GM12878 (cell line): ENCODE data around the gene MALSU1.

ENCODE experiments used
- BCL3 ChIP-seq: IDR thresholded peaks from 2 replicates; pipeline ENCODE4 v1.6.1; 2011; ENCODE audit warnings: borderline replicate concordance, low read depth, mild to moderate bottlenecking, moderate library complexity, low read length; ENCODE audit not compliant: insufficient read depth, poor library complexity, severe bottlenecking
- CTCF ChIP-seq, 3 experiments: IDR thresholded peaks in 2 of 3; conservative IDR thresholded peaks in 1 of 3; 2 replicates each; pipeline ENCODE4 v1.5.1; 2011; ENCODE audit warnings: low read depth in 3 of 3, low read length in 3 of 3, mild to moderate bottlenecking in 3 of 3, control low read depth in 2 of 3, moderate library complexity in 2 of 3, inconsistent platforms in 1 of 3, mixed read lengths in 1 of 3; ENCODE audit not compliant: control insufficient read depth in 2 of 3, insufficient read depth in 1 of 3; ENCODE audit errors: extremely low read depth in 1 of 3
- ETV6 ChIP-seq, 2 experiments: fragments of 450-650 bp in 1 of 2; IDR thresholded peaks in 1 of 2; conservative IDR thresholded peaks in 1 of 2; 2 replicates each; pipeline ENCODE4 v1.6.1; 2014; ENCODE audit warnings: antibody characterized with exemption in 1 of 2, borderline replicate concordance in 1 of 2, low read depth in 1 of 2, mild to moderate bottlenecking in 1 of 2, moderate library complexity in 1 of 2
- IRF4 ChIP-seq: IDR thresholded peaks from 2 replicates; pipeline ENCODE4 v1.6.1; 2011; ENCODE audit warnings: low read depth, low read length
- POLR2AphosphoS5 ChIP-seq: IDR thresholded peaks from 2 replicates; pipeline ENCODE4 v1.6.1; 2011; ENCODE audit warnings: mild to moderate bottlenecking, low read length, inconsistent platforms
- RCOR1 ChIP-seq: conservative IDR thresholded peaks from 2 replicates; pipeline ENCODE4 v1.6.1; 2012; ENCODE audit warnings: low read depth, low read length, improper control_type of control experiment
- REST ChIP-seq: IDR thresholded peaks from 2 replicates; pipeline ENCODE4 v1.6.1; 2012; ENCODE audit warnings: mild to moderate bottlenecking, low read depth, low read length
- SMAD1 ChIP-seq: fragments of 450-650 bp; IDR thresholded peaks from 2 replicates; pipeline ENCODE4 v1.6.1; 2018; ENCODE audit warnings: mild to moderate bottlenecking, low read depth; ENCODE audit not compliant: partially characterized antibody
- USF1 ChIP-seq: IDR thresholded peaks from 2 replicates; pipeline ENCODE4 v1.6.1; 2011; ENCODE audit warnings: borderline replicate concordance, low read depth, mild to moderate bottlenecking, moderate library complexity, mixed read lengths, low read length; ENCODE audit not compliant: insufficient read depth; ENCODE audit errors: extremely low read length
- ZNF207 ChIP-seq: fragments of 450-650 bp; IDR thresholded peaks from 2 replicates; pipeline ENCODE4 v1.6.1; 2014; ENCODE audit warnings: antibody characterized with exemption, mild to moderate bottlenecking, borderline replicate concordance
- TF ChIP-seq, protein P1 (sequence below): fragments of 450-650 bp; conservative IDR thresholded peaks from 2 replicates; pipeline ENCODE4 v1.6.1; 2017; ENCODE audit warnings: mild to moderate bottlenecking, moderate library complexity

DNA sequence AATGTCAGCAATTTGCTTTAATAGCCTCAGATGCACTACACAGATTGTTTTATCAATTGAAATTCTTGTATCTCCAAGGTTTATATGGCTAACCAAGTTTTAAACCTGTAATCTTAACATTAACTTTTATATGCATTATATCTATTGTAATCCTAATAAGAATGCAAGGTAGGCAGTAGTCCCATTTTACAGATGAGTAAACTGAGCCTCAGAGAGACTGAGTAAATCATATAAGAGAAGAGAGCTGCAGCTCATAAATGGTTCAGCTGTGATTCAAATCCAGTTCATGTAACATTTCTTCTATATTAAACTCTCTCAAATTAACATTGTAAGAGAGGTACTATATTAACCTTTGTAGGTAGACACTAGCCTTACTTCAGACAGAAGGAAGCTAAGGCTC, 44.0 kb downstream of the MALSU1 start:
- TF ChIP-seq CTCF (IDR thresholded peaks at IDR 0.05 in 2 of 3, conservative IDR thresholded peaks at IDR 0.05 in 1 of 3; ENCODE audit: control insufficient read depth in 2 of 3, extremely low read depth in 1 of 3, insufficient read depth in 1 of 3, low read depth in 3 of 3, low read length in 3 of 3) = no peak
- no peak for TF ChIP-seq BCL3
- TF ChIP-seq SMAD1 = no peak
- no peak for TF ChIP-seq REST
- no peak for TF ChIP-seq IRF4
- no peak for TF ChIP-seq USF1
- no peak for TF ChIP-seq ZNF207
- no peak for TF ChIP-seq RCOR1
- no peak for TF ChIP-seq ETV6 (conservative IDR thresholded peaks at IDR 0.05 in 1 of 2, IDR thresholded peaks at IDR 0.05 in 1 of 2; ENCODE audit: borderline replicate concordance in 1 of 2, low read depth in 1 of 2)
- no peak for TF ChIP-seq POLR2AphosphoS5
- TF ChIP-seq, protein P1, sequence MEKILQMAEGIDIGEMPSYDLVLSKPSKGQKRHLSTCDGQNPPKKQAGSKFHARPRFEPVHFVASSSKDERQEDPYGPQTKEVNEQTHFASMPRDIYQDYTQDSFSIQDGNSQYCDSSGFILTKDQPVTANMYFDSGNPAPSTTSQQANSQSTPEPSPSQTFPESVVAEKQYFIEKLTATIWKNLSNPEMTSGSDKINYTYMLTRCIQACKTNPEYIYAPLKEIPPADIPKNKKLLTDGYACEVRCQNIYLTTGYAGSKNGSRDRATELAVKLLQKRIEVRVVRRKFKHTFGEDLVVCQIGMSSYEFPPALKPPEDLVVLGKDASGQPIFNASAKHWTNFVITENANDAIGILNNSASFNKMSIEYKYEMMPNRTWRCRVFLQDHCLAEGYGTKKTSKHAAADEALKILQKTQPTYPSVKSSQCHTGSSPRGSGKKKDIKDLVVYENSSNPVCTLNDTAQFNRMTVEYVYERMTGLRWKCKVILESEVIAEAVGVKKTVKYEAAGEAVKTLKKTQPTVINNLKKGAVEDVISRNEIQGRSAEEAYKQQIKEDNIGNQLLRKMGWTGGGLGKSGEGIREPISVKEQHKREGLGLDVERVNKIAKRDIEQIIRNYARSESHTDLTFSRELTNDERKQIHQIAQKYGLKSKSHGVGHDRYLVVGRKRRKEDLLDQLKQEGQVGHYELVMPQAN = no peak
